Measurements from ENCODE around the gene SIRPA. TPM values are rescaled to one million over a fixed set of nuclear protein-coding genes. Genes with fewer than 3 reads are reported as not detected.

The SIRPA gene
- total RNA-seq, result 1 to 10 TPM; 5.1 to 6.3 TPM
- 11.6 TPM for polyA plus RNA-seq (2013, experiment 1 of 2)
- 11.1 TPM for polyA plus RNA-seq (2013, experiment 2 of 2)
- long read RNA-seq, experiment 1, partial matches to known transcripts, result 0 of 7 reads
- long read RNA-seq, experiment 1, other reads (novel, unspliced or antisense), result 5 of 7 reads
- long read RNA-seq, experiment 2, full-length matches to known transcripts, result 6 of 26 reads
- long read RNA-seq, experiment 2, partial matches to known transcripts, result 3 of 26 reads
- long read RNA-seq, experiment 2, other reads (novel, unspliced or antisense), result 17 of 26 reads
- long read RNA-seq, experiment 3, full-length matches to known transcripts, result 5 of 12 reads
- long read RNA-seq, experiment 3, partial matches to known transcripts, result 1 of 12 reads
- long read RNA-seq, experiment 3, other reads (novel, unspliced or antisense), result 6 of 12 reads
- long read RNA-seq, experiment 4, partial matches to known transcripts, result 0 of 1 reads
- long read RNA-seq, experiment 4, other reads (novel, unspliced or antisense), result 1 of 1 reads

DNA sequence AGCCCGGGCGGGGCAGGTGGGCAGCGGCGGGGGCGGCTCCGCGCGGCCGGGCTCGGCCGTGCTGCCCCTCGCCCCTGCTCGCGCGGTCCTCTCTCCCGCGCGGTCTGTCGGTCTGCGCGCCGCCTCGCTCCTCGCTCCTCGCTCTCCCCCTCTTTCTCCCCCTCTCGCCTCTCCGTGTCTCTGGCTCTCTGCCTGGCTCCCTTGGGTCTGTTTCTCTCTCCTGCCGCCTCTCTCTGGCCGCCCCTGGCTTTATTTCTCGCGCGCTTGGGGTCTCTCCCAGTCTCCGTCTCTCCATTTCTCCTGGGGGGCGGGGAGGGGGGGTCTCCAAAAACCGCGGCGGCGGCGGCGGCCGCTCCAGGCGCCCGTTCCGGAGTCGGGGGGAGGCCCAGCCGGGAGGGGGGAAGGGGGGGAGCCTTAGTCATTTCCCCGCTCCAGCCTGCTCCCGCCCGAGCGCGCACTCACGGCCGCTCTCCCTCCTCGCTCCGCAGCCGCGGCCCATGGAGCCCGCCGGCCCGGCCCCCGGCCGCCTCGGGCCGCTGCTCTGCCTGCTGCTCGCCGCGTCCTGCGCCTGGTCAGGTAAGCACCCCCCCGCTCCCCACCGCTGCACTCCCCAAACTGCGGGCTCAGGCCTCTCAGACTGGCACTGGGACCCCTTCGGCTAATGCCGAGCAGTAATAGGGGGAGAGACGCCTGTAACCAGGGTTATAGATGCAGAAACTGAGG lies at the start of gene SIRPA:
TSS of gene SIRPA (plus strand) at position 457 of the 723 bp plus-strand sequence. CDS start at position 498, 41 bp downstream.
- Mint-ChIP-seq H3K4me1 (peaks cover 44% of the 10 kb centered on the region), H3K27me3 (ENCODE audit: insufficient read depth) (peaks cover 42% of the 10 kb centered on the region), H3K9me3 (no peaks in the 10 kb centered on the region), H3K36me3 (ENCODE audit: low read depth) (no peaks in the 10 kb centered on the region), H3K4me3 (peak within 1 kb of the TSS; percentile 62), H3K27ac (peak within 1 kb of the TSS; percentile 5)
- Histone ChIP-seq H3K4me1 (ENCODE audit: control insufficient read depth, insufficient read depth, low read length) (peaks cover 3% of the 10 kb centered on the region), H3K36me3 (ENCODE audit: control insufficient read depth, insufficient read depth, low read length) (no peaks in the 10 kb centered on the region), H3K4me3 (ENCODE audit: low read length) (peak within 1 kb of the TSS; percentile 74), H3K9me3 (ENCODE audit: control insufficient read depth, low read length) (no peaks in the 10 kb centered on the region), H3K27me3 (ENCODE audit: control insufficient read depth, insufficient read depth, low read length, poor library complexity, severe bottlenecking) (peaks cover 26% of the 10 kb centered on the region), H3K27ac (ENCODE audit: low read depth, low read length) (no peak within 1 kb of the TSS), H3K9ac (ENCODE audit: extremely low read depth, low read length, poor library complexity, severe bottlenecking) (no peak within 1 kb of the TSS)
- peak; percentile 79 for DNase-seq
- WGBS, 2 experiments (ENCODE audit: insufficient coverage in 1 of 2, insufficient read length in 1 of 2), result 1 to 3% methylated on average over 10 to 67 of the region's 74 CpGs
- TF ChIP-seq, protein P1, sequence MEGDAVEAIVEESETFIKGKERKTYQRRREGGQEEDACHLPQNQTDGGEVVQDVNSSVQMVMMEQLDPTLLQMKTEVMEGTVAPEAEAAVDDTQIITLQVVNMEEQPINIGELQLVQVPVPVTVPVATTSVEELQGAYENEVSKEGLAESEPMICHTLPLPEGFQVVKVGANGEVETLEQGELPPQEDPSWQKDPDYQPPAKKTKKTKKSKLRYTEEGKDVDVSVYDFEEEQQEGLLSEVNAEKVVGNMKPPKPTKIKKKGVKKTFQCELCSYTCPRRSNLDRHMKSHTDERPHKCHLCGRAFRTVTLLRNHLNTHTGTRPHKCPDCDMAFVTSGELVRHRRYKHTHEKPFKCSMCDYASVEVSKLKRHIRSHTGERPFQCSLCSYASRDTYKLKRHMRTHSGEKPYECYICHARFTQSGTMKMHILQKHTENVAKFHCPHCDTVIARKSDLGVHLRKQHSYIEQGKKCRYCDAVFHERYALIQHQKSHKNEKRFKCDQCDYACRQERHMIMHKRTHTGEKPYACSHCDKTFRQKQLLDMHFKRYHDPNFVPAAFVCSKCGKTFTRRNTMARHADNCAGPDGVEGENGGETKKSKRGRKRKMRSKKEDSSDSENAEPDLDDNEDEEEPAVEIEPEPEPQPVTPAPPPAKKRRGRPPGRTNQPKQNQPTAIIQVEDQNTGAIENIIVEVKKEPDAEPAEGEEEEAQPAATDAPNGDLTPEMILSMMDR (conservative IDR thresholded peaks at IDR 0.05), result no peak

DNA sequence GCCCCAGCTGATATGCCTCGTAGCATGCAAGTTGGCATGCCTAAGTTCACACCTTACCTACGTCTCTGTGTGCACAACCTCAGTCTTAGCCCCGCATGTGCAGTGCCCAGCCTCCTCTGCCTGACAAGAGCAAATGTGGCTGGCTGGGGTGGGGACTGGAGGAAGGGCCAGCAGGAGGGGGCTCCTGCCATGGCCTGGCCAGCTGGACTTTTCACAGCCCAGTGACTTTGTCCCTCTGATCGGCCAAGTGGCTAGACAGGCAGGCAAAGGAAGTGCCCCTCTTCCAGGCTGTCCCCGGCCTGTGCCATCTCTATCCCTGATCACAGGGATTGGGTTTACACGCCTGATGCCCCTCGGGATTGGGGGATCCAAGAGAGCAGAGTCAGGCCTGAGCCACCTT lies 49.5 kb upstream of the SIRPA start:
- H3K27ac ChIP-seq (ENCODE audit: low read depth, low read length), result no peak overlapping the region
- H3K9ac ChIP-seq (ENCODE audit: extremely low read depth, low read length, poor library complexity, severe bottlenecking), result no peak overlapping the region
- TF ChIP-seq, protein P1 (conservative IDR thresholded peaks at IDR 0.05), result no peak
- no peak overlapping the region for H3K4me3 Mint-ChIP-seq
- no peaks in the 10 kb centered on the region for H3K9me3 ChIP-seq (ENCODE audit: control insufficient read depth, low read length)
- DNase-seq, result no peak
- H3K27me3 Mint-ChIP-seq (ENCODE audit: insufficient read depth), result peaks cover 2% of the 10 kb centered on the region
- H3K4me1 Mint-ChIP-seq, result no peaks in the 10 kb centered on the region
- H3K36me3 Mint-ChIP-seq (ENCODE audit: low read depth), result no peaks in the 10 kb centered on the region
- no peaks in the 10 kb centered on the region for H3K4me1 ChIP-seq (ENCODE audit: control insufficient read depth, insufficient read depth, low read length)
- WGBS, 2 experiments (ENCODE audit: insufficient coverage in 1 of 2, insufficient read length in 1 of 2), result 88 to 95% methylated on average over 4 to 7 of the region's 7 CpGs
- no peak overlapping the region for H3K27ac Mint-ChIP-seq
- no peaks in the 10 kb centered on the region for H3K36me3 ChIP-seq (ENCODE audit: control insufficient read depth, insufficient read depth, low read length)
- peaks cover 3% of the 10 kb centered on the region for H3K9me3 Mint-ChIP-seq
- no peak overlapping the region for H3K4me3 ChIP-seq (ENCODE audit: low read length)
- H3K27me3 ChIP-seq (ENCODE audit: control insufficient read depth, insufficient read depth, low read length, poor library complexity, severe bottlenecking), result no peaks in the 10 kb centered on the region

DNA sequence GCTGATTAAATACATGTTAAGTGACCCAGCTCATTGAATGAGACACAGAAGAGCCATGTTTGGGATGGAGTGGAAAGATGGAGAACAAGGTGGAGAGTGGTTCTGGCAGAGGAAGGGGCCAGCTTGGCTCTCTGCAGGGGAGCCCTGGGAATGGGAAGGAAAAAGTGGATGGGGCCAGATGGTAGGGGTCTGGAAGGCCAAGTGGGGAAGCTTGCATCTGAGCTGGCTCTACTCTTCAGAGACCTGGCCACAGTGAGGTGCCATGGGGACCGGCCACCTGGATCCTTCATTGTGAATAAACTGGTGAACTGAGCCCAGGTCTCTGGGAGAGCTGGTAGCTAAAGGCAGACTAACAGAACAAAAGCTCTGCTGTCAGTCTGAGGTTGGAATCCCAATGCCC lies 48.9 kb upstream of the SIRPA start:
- Mint-ChIP-seq H3K27me3 (ENCODE audit: insufficient read depth) (peaks cover 2% of the 10 kb centered on the region), H3K9me3 (no peaks in the 10 kb centered on the region), H3K4me1 (no peaks in the 10 kb centered on the region), H3K36me3 (ENCODE audit: low read depth) (no peaks in the 10 kb centered on the region), H3K4me3 (no peak overlapping the region), H3K27ac (no peak overlapping the region)
- H3K4me3 ChIP-seq (ENCODE audit: low read length), result no peak overlapping the region
- no peaks in the 10 kb centered on the region for H3K4me1 ChIP-seq (ENCODE audit: control insufficient read depth, insufficient read depth, low read length)
- no peaks in the 10 kb centered on the region for H3K36me3 ChIP-seq (ENCODE audit: control insufficient read depth, insufficient read depth, low read length)
- TF ChIP-seq, protein P1 (conservative IDR thresholded peaks at IDR 0.05), result no peak
- no peaks in the 10 kb centered on the region for H3K27me3 ChIP-seq (ENCODE audit: control insufficient read depth, insufficient read depth, low read length, poor library complexity, severe bottlenecking)
- no peak overlapping the region for H3K27ac ChIP-seq (ENCODE audit: low read depth, low read length)
- DNase-seq, result no peak
- H3K9ac ChIP-seq (ENCODE audit: extremely low read depth, low read length, poor library complexity, severe bottlenecking), result no peak overlapping the region
- H3K9me3 ChIP-seq (ENCODE audit: control insufficient read depth, low read length), result no peaks in the 10 kb centered on the region
- WGBS, 2 experiments (ENCODE audit: insufficient coverage in 1 of 2, insufficient read length in 1 of 2), result 100% methylated on average over 1 of the region's 1 CpG

Data from endodermal cell (in vitro differentiated cells).